Uterine smooth muscle cell (primary cell): ENCODE results near the gene MAB21L1. TPM values are rescaled to one million over a fixed set of nuclear protein-coding genes. Genes with fewer than 3 reads are reported as not detected.

ENCODE experiments used
- total RNA-seq: library from RNA; depleted of rRNA; stranded (reverse); fragments of >200 nt; gene quantifications from 2 replicates; pipeline ENCODE4 v1.2.3, GENCODE V29; 2014

MAB21L1 gene
- total RNA-seq = under 0.01 and 0.12 TPM in 2 replicates

DNA sequence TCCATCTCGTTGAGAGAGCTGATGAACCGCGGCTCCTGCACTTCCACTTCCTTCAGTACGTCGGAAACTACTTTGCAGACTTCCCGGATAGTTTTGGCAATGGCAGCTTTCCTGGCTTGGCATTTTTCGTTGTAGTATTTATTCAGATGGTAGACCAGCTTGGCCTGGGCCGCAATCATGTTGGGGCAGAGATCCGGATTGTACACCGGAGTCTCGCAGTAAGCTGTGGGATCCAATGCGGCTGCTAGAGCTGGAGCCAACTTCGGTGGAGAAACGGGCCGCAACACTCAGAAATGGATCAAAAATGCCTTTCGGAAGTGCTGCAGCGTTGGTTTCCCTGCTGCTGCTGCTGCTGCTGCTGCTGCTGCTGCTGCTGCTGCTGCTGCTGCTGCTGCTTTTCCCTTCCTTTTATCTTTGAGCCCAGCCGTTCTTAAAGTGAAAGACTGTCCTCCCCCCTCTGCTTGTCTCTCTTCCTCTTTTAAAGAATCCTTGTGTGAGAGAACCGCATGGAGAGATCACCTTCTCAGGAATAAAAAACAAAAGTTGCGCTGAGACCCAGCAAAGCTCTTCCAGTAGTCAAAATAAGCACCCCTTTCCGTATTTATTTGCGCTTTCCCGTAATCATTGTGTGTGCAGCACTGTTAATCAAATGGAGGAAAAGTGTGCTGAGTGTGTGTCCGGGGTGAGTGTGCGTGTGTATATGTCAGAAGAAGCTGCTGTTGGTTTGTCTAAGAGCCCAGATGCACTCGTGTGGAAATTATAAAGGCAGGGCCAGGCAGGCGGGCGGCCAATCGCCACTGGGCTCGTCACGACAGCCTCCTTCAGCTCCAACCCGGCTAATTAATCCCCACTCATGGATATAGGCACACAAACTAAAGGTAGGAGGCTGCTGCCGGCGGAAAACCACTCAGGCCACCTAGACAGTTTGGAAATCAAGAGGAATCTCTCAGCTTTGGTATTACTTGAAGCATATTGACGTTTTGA lies at the start of gene MAB21L1:
Gene MAB21L1, minus strand, starts transcription at position 730 of the 984 bp plus-strand sequence. Its CDS starts 551 bp downstream, at position 179.

